ENCODE results near the gene MBNL3.

The MBNL3 gene

DNA sequence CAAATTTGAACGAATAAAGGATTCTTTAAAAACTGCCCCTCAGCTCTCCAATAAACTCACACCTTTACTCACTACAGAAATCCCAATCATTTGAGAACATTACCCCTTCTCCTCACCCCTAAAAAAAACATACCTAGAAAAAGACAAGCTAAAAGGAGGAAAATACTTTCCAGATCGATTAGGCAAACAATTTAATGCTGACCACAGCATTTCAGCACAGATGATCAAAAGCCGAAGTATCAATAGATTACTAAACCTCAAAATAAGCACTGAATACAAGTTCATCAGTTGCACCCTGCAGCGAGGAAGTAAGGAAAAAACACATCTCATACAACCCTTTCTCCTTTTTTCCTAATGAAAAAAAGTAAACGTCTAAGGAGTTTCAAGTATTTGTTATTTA is 65.5 kb downstream of the MBNL3 start:
- H3K36me3 ChIP-seq (ENCODE audit: insufficient read depth, low read length): no peaks in the 10 kb centered on the region
- no peaks in the 10 kb centered on the region for H3K9me3 ChIP-seq (ENCODE audit: low read depth, low read length)
- TF ChIP-seq POLR2AphosphoS5 (IDR thresholded peaks at IDR 0.05; ENCODE audit: borderline replicate concordance, low read depth, low read length) (no peak), EZH2 (IDR thresholded peaks at IDR 0.05) (no peak), FOXP2 (optimal IDR thresholded peaks at IDR 0.05; ENCODE audit: control extremely low read depth, extremely low read length, insufficient read depth) (no peak)
- H3K27ac ChIP-seq: no peak overlapping the region
- H3K4me3 ChIP-seq: no peak overlapping the region
- no peak for DNase-seq (ENCODE audit: low read depth, low spot score)
- no peak overlapping the region for H3K9ac ChIP-seq (ENCODE audit: insufficient read length)

DNA sequence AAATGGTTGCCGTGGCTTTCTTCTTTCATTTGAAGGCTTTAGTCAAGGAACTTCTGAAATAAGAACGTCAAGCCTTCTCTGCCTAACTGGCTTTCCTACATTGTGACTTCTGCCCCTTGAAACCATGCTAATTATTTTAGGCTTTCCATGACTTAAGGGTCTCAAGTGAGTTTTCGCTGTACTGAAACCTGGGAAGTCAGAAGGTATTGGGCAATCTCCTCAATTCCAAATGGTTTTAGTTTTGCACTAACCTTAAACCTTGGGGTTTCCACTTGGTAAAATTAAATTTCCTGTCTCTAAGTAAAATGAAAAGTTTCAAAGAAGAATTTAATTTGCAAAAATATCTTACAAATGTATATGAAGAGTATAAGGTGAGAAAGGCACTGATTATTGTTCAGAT is 73.8 kb downstream of the MBNL3 start:
- no peak for TF ChIP-seq FOXP2 (optimal IDR thresholded peaks at IDR 0.05; ENCODE audit: control extremely low read depth, extremely low read length, insufficient read depth)
- TF ChIP-seq EZH2 (IDR thresholded peaks at IDR 0.05): no peak
- no peak for TF ChIP-seq POLR2AphosphoS5 (IDR thresholded peaks at IDR 0.05; ENCODE audit: borderline replicate concordance, low read depth, low read length)

DNA sequence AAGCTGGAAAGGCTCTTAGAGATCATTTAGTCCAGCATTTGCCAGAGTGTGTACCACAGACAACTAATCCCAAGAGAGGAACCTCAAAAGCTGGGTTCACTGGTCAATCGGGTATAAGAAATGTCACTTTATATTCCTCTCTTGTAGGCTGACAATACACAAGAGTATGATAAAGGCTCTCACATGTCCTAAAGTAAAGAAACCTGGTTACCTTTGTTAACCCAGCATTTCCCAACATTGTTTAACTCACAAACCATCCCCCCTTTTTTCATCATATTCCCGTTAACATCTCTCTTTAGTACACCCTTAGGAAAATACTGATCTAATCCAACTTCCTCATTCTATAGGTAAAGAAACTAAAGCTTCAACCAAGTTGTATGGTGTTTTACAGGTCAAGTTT is 74.4 kb downstream of the MBNL3 start:
- no peak overlapping the region for H3K9ac ChIP-seq (ENCODE audit: insufficient read length)
- H3K9me3 ChIP-seq (ENCODE audit: low read depth, low read length): no peaks in the 10 kb centered on the region
- no peak for TF ChIP-seq FOXP2 (optimal IDR thresholded peaks at IDR 0.05; ENCODE audit: control extremely low read depth, extremely low read length, insufficient read depth)
- TF ChIP-seq POLR2AphosphoS5 (IDR thresholded peaks at IDR 0.05; ENCODE audit: borderline replicate concordance, low read depth, low read length): no peak
- no peak for TF ChIP-seq EZH2 (IDR thresholded peaks at IDR 0.05)
- H3K4me3 ChIP-seq: no peak overlapping the region
- no peaks in the 10 kb centered on the region for H3K36me3 ChIP-seq (ENCODE audit: insufficient read depth, low read length)
- no peak overlapping the region for H3K27ac ChIP-seq
- DNase-seq (ENCODE audit: low read depth, low spot score): no peak

More for the DNA sequence above, 73.8 kb downstream of the MBNL3 start:
- Histone ChIP-seq H3K9me3 (ENCODE audit: low read depth, low read length) (no peaks in the 10 kb centered on the region), H3K9ac (ENCODE audit: insufficient read length) (no peak overlapping the region), H3K4me3 (no peak overlapping the region), H3K27ac (no peak overlapping the region), H3K36me3 (ENCODE audit: insufficient read depth, low read length) (no peaks in the 10 kb centered on the region)
- DNase-seq (ENCODE audit: low read depth, low spot score): no peak

DNA sequence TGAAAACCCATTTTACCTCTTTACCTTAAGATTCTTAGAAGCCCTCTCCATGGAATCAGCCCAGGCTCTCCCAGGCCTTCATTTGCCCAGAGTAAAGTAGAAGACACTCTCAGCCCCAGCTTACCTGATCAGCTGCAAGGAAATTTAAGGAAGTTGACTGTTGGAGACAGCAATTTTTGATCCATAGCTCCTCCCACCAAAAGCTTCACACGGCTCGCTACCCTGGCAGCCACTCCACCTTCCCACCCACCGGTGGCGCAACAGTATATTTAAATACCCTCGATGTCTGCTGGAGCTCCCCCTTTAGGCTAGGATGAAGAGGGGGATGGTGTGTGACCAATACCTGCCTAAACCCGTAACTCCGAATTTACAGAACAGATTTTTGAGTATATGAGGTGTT is 75.4 kb downstream of the MBNL3 start:
- DNase-seq (ENCODE audit: low read depth, low spot score): no peak
- Histone ChIP-seq H3K9ac (ENCODE audit: insufficient read length) (no peak overlapping the region), H3K4me3 (no peak overlapping the region)

DNA sequence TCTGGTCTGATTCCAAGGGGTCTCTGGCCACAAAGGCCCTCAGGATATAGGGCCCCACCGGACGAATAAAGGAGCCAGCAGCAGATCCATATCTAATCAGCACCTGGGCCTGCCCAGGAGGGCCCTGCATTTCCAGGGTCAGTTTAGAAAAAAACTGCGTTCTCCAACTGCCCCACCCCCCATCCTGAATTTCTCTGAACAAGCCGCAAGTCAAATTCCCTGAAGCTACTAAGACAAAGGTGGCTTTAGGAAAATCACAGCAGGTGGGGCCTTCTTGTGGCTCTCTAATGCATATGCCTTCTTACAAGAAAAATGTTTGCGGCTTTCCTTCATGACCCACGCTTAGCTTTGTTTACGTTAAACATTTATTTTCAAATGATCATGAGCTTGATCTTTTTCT is 76.6 kb downstream of the MBNL3 start:
- Histone ChIP-seq H3K9me3 (ENCODE audit: low read depth, low read length) (no peaks in the 10 kb centered on the region), H3K4me3 (no peak overlapping the region), H3K27ac (no peak overlapping the region), H3K9ac (ENCODE audit: insufficient read length) (no peak overlapping the region), H3K36me3 (ENCODE audit: insufficient read depth, low read length) (no peaks in the 10 kb centered on the region)
- TF ChIP-seq FOXP2 (optimal IDR thresholded peaks at IDR 0.05; ENCODE audit: control extremely low read depth, extremely low read length, insufficient read depth) (no peak), POLR2AphosphoS5 (IDR thresholded peaks at IDR 0.05; ENCODE audit: borderline replicate concordance, low read depth, low read length) (no peak), EZH2 (IDR thresholded peaks at IDR 0.05) (no peak)
- DNase-seq (ENCODE audit: low read depth, low spot score): no peak

More for the DNA sequence above, 75.4 kb downstream of the MBNL3 start:
- Histone ChIP-seq H3K27ac (no peak overlapping the region), H3K9me3 (ENCODE audit: low read depth, low read length) (no peaks in the 10 kb centered on the region), H3K36me3 (ENCODE audit: insufficient read depth, low read length) (no peaks in the 10 kb centered on the region)
- TF ChIP-seq POLR2AphosphoS5 (IDR thresholded peaks at IDR 0.05; ENCODE audit: borderline replicate concordance, low read depth, low read length) (no peak), FOXP2 (optimal IDR thresholded peaks at IDR 0.05; ENCODE audit: control extremely low read depth, extremely low read length, insufficient read depth) (no peak), EZH2 (IDR thresholded peaks at IDR 0.05) (no peak)

DNA sequence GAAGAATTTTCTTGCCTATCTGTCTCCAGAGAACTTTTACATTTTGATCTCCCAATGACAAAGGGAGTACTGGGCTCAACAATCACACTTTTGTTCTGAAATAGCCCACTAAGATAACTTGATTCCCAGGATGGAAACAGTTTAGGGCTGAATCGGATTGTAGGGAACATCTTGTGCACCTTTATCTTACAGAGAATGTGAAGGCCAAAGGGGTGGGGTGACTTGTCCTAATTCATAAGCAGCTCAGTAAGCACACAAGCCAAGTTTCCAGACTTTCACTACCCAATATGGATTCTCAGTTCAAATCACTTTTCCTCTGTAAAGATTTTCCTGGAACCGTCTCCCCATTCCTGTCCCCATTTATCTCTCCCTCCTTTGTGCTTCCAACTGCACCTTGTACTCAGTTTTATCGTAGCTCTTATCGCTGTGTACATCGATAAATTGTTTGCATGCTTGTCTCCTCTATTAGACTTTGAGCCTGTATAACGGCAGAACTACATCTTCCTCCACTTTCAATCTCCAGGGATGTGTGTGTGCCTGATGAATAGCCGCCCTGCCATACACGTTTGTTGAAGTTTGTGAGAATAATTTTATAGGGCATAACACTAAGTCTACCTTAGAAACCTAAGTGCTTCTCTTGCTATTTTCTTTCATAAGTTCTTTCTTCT is 77.4 kb downstream of the MBNL3 start:
- no peak for TF ChIP-seq POLR2AphosphoS5 (IDR thresholded peaks at IDR 0.05; ENCODE audit: borderline replicate concordance, low read depth, low read length)
- TF ChIP-seq FOXP2 (optimal IDR thresholded peaks at IDR 0.05; ENCODE audit: control extremely low read depth, extremely low read length, insufficient read depth): no peak
- TF ChIP-seq EZH2 (IDR thresholded peaks at IDR 0.05): no peak
- Histone ChIP-seq H3K27ac (no peak overlapping the region), H3K9me3 (ENCODE audit: low read depth, low read length) (no peaks in the 10 kb centered on the region), H3K9ac (ENCODE audit: insufficient read length) (no peak overlapping the region), H3K4me3 (no peak overlapping the region), H3K36me3 (ENCODE audit: insufficient read depth, low read length) (no peaks in the 10 kb centered on the region)
- no peak for DNase-seq (ENCODE audit: low read depth, low spot score)

DNA sequence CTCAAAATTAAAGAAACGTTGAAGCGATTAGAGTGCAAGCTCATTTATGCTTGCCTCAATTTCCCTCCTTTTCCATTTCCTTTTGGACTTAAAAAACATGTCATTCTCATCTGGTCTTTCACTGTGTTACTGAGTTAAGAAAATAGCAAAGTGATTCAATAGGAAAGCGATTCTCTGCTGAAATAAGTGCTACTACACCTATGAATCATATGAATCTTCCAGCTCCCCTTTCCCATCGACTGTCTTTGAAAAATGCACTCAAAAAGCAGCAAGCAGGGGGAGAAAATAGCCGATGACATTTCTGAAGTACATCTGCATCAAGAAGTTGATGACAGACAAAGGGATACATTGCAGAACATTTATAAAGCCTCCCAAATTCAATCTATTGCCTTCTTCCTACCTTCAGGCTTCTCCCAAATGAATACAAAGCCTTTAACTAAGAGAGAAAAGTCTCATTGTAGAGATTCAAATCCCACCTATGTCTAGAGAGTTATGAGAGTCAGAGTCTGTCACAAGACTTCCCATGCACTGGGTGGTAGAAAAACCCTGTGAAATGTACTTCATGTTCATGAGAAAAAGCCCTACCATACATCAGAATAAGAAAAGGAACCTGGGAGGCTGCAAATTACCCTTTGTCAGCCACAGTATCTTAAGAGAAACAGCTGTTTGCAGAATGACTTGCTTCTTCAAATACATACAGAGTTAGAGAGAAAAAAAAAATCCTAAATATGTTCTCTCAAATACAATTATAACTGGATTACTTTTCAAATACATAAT is 78.9 kb downstream of the MBNL3 start:
- Histone ChIP-seq H3K36me3 (ENCODE audit: insufficient read depth, low read length) (no peaks in the 10 kb centered on the region), H3K4me3 (no peak overlapping the region), H3K27ac (no peak overlapping the region), H3K9ac (ENCODE audit: insufficient read length) (no peak overlapping the region), H3K9me3 (ENCODE audit: low read depth, low read length) (no peaks in the 10 kb centered on the region)
- TF ChIP-seq EZH2 (IDR thresholded peaks at IDR 0.05): no peak
- no peak for TF ChIP-seq FOXP2 (optimal IDR thresholded peaks at IDR 0.05; ENCODE audit: control extremely low read depth, extremely low read length, insufficient read depth)
- no peak for TF ChIP-seq POLR2AphosphoS5 (IDR thresholded peaks at IDR 0.05; ENCODE audit: borderline replicate concordance, low read depth, low read length)
- DNase-seq (ENCODE audit: low read depth, low spot score): no peak

DNA sequence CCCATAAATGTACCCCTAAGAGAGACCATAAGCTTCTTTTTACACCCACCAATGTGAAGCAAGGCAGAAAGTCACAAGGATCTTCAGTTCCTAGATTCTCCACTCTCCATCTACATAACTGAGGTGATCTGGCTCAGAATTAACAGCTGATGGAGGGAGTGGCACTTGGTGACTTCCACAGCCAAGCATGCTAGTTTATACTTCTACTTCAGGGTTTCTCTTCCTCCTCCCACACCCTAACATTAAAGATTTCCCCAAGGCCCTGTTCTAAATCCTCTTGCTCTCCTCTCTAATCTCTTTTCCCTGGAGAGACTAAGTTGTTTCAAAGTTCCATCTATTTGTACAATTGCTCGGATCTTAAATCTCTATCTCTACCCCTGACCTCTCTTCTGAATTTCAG is 81.1 kb downstream of the MBNL3 start:
- H3K9ac ChIP-seq (ENCODE audit: insufficient read length): no peak overlapping the region
- H3K36me3 ChIP-seq (ENCODE audit: insufficient read depth, low read length): no peaks in the 10 kb centered on the region
- TF ChIP-seq FOXP2 (optimal IDR thresholded peaks at IDR 0.05; ENCODE audit: control extremely low read depth, extremely low read length, insufficient read depth) (no peak), POLR2AphosphoS5 (IDR thresholded peaks at IDR 0.05; ENCODE audit: borderline replicate concordance, low read depth, low read length) (no peak), EZH2 (IDR thresholded peaks at IDR 0.05) (no peak)
- no peak for DNase-seq (ENCODE audit: low read depth, low spot score)
- H3K27ac ChIP-seq: no peak overlapping the region
- no peak overlapping the region for H3K4me3 ChIP-seq
- no peaks in the 10 kb centered on the region for H3K9me3 ChIP-seq (ENCODE audit: low read depth, low read length)
